Measurements from ENCODE around the gene MIER3.
A peak's percentile ranks its signal among the peaks of the same experiment; 100 is the strongest.
"Not testable (repeated sequence)": the region's sequence is repeated elsewhere in the genome, so short reads cannot be mapped to it uniquely, and the experiment has no call there.

The MIER3 gene, protein sequence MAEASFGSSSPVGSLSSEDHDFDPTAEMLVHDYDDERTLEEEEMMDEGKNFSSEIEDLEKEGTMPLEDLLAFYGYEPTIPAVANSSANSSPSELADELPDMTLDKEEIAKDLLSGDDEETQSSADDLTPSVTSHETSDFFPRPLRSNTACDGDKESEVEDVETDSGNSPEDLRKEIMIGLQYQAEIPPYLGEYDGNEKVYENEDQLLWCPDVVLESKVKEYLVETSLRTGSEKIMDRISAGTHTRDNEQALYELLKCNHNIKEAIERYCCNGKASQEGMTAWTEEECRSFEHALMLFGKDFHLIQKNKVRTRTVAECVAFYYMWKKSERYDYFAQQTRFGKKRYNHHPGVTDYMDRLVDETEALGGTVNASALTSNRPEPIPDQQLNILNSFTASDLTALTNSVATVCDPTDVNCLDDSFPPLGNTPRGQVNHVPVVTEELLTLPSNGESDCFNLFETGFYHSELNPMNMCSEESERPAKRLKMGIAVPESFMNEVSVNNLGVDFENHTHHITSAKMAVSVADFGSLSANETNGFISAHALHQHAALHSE

DNA sequence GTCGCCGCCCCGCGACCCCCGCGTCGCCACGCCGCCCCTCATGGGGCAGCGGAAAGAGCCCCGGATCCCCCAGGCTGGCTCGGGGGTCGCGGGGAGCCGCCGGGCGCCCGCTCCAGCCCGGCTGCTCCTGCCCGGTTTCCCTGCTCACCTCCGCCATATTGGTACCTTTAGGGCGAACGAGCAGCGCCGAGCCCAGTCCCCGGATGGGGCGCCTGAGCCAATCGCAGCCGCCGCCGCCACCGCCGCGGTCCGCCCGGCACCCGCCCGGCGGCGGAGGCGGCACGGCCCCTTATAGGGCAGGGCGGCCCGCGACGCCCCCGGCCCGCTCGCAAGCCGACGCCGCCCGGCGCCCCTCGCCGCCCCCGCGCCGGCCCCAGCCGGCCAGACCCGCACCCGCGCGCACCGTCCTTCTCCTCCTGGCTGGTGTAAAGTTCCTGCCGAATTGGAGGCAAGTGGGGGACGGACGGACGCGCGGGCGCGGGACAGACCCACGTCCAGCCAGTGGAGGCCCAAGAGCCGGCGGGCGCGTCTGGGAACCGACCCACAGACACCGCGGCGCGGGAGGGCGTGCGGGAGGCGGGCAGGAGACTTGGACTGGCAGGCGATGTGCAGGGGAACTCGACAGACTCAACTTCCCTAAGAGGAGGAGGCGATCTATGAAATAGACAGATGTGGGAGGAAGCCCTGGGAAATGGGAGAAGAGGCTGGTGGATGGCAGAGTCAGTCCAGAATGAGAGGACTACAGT is at the start of gene MIER3:
Gene MIER3, minus strand, starts transcription at position 178 of the 746 bp plus-strand sequence. Its CDS starts 21 bp downstream, at position 157.
- DNase-seq (ENCODE audit: low read depth in 2 of 2, low spot score in 1 of 2) = peak; percentile 47 to 57

DNA sequence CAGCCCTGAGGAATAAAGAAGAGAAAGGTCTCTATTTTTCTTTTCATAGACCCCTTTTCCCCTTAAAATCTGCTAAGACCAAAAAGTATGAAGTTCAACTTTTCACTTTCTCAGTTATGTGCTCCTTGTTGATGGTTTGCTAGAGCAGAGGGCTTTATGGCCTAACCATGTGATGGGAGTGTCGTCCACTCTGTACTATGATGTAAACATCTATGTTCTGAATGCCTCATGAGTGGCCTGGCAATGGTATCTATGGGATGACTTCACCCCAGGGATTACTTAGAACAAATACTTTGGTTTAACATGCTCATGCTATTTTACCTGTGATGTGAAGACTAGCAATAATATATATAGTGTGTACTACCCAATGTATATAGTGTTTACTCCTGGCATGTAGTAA is 43.7 kb upstream of the MIER3 start:
- DNase-seq (ENCODE audit: low read depth in 2 of 2, low spot score in 1 of 2) = no peak

DNA sequence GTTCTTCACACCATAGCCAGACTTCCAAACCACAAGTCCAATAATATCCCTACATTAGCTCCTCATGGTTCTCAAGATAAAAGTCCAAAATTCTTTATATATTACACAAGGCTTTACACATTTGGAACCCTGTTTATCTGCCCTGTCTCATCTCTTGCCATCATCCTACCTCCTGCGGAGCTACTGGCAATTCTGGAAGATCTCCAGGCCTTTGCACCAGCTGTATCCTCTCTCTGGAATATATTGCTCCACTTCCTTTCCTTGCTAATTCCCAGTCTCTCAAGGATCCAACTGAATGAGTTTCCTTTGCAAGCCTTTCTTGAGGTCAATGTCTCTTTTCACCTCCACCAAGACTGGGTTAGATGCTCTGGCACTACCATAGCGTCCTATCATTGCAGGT is 41.3 kb upstream of the MIER3 start:
- DNase-seq (ENCODE audit: low read depth in 2 of 2, low spot score in 1 of 2) = no peak

DNA sequence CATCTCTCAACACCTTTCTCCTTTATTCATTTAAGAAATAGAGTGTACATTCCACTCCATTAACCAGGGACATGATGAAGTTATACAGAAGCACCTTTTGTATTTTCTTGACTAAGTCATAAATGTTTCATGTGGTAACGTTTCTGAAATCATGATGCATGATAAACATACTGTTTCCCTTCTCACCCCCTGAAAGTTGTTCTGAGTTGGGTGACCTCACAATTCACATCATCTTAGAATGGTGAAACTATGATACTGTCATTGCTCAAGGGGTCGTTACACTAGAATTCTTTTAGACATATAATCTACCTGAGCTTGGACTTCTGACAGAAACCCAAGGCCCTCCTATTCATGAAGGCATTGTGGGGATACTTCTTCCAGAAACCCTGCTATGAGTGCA is 37.8 kb upstream of the MIER3 start:
- DNase-seq (ENCODE audit: low read depth in 2 of 2, low spot score in 1 of 2) = no peak

DNA sequence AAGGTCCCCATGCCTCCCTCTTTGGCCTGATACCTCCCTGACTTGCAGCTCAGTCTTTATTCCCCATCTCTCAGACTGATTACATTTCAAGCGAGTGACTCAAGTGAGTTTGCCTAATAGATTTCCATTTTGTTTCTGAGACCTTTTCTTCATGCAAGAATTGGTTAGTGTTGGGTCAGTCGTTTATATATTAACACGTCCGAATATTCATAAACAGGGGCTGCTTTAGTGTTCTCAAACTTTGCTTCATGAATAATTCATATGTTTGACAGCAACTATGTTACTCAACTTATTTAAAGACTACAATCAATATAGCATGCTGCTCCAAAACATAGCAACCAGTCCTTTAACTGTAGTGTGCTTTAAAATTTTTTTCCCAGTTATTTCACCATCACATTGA is 36.6 kb upstream of the MIER3 start:
- DNase-seq (ENCODE audit: low read depth in 2 of 2, low spot score in 1 of 2) = no peak

DNA sequence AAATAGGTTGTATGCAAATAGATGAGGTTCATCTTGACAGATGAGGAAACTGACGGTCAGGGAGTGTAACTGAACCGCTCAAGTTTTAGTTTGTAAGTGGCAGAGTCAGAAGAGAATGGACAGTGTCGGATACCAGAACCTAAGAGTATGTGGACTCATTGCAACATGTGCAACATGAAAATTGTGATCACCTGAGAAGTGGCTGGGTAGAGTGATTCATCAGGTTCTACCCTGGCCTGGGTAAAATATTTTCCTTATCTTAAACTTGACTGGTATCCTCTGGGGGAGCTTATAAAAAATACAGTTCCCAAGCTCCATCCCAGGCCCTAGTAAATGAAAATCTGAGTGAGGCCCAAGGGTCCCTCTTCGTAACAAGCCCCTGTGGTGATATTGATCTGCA is 35.2 kb upstream of the MIER3 start:
- no peak for DNase-seq (ENCODE audit: low read depth in 2 of 2, low spot score in 1 of 2)

DNA sequence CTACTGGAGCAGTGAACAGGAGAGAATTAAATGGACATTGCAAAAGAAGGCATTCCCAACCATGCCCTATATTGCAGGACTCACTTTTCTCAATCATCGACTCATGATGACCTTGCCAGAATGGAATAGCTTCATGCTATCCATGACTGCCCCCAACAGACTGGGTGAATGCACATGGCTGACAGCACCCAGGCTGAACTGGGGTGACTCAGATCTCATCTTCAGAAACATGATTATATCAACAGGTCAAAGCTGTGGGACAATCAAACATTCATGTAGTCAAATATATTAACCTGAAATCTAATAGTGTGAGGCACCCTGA is 34.7 kb upstream of the MIER3 start:
- no peak for DNase-seq (ENCODE audit: low read depth in 2 of 2, low spot score in 1 of 2)

DNA sequence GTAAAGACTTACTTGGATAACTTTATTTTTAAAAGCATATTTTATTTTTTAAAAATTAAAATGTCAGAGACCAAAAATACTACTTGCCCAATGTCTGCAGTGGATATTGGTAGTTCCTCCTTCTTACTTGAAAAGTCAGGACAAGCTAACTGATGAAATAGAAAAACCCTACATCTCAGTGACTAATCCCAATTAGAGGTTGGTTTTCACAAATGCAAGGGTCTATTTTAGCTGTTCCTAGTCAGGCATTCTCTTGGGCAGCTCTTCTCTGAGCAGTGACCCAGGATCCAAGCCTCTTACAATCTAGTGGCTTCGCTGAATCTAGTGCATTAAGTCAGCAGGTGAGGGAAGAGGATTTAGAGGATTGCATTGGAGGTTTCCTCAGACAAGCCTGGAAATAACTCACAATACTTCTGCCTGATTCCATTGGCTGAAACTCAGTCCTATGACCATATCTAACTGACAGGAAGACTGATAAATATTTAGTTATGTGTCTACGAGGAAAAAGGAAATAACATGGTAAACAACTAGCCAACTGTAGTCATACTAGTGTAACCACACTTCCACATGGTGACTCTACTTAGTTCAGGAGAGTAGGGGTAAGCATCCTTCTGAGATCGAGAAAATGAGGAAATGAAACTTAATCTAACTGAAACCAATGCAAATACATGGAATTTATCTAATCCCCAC is 34.2 kb upstream of the MIER3 start:
- no peak for DNase-seq (ENCODE audit: low read depth in 2 of 2, low spot score in 1 of 2)

DNA sequence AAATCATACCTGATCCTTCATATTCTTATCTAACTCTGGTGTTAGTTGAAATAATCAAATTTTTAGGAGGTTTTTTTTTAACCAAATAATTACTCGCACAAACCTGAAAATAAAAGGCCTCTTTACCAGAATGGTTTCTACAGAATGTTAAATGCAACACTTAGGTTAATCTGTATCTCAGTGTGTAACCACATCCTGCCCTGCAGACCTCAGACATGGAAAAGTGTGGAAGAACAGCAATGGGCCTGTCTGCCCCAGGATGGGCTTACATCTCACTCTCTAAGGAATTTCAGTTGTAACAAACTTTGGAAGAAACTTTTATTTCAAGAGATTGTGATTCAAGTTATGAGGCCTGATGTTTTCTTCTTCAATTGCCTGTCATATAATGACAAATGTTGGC is 32.5 kb upstream of the MIER3 start:
- DNase-seq (ENCODE audit: low read depth in 2 of 2, low spot score in 1 of 2) = no peak

DNA sequence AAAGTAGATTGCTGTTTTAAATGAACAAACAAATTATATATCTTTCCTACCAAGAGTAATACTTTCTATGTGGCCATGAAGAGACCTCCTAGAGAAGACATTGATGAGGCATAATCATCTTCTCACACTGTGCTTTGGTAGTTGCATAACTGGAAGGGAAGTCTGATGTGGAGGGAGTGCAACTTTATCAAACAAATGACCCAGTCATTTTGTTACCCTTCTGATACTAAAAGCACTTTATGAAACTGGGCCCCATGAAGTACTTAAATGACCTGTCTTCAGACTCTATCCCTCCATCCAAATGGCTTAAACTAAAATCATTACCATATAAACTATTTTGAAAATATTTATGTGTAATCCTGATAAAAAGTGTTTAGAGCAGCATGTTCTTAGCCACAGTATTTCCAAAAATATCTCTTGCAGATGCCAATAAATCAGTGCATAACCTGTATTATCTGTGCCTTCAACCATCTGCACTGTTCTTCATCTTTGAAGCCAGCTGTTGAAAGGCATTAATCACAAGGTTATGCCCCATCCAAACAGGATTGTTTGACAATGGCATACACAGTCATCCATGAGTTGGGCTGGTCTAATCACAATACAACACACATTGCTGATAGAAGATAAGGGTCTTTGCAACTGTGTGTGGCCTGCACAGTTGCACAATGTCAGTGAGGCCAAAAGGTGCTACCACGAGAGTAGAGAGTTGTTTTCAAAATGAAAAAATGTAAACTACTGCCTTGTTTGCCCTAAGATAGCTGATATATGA is 31.9 kb upstream of the MIER3 start:
- DNase-seq (ENCODE audit: low read depth in 2 of 2, low spot score in 1 of 2) = no peak

DNA sequence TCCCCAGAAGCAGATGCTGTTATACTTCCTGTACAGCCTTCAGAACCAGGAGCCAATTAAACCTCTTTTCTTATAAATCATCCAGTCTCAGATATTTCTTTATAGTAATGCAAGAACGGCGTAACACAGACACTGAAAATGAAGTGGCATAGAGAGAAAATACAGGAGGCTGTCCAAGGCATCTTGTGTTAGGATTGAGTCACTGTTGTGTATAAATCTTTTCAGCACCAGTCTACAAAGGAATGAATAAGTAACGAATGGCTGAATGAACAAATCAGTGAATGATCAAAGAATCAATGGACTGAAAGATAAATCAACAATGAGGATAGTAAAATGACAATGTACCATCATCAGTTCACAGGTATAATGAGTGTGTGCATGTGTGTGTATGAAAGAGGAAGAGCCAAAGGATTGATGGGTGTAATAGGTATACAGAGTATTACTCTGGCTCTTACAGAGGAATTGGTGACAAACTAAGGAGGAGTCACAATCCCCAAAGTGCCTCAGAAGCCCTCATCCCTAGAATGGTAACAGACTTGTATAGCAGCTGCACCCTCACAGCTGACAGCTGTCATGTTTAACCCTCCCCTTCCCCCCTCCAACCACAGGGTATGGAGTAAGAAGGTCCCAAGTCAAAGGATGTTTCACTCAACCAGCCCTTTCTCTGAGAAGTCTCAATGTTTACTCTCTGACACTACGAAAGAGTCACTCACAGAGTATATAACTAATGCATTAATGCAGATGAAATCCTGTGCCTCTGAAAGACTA is 29.8 kb upstream of the MIER3 start:
- DNase-seq (ENCODE audit: low read depth in 2 of 2, low spot score in 1 of 2) = no peak

DNA sequence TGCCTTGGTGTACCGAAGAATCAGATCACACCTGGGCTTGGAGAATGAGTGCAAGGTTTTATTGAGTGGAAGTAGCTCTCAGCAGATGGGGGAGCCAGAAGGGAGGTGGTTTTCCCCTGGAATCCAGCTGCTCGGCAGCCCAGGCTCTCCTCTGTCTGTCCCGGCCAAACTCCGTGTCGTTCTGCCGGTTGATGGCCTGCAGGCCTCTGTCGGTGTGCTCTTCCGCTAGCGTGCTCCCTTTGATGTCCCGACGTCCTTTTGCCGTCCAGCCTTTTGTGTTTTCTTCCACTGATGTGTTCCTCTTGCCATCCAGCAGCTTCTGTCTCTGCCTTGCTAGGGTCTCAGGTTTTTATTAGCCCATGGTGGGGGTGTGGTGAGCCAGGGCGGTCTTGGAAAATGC is 28.0 kb upstream of the MIER3 start:
- DNase-seq (ENCODE audit: low read depth in 2 of 2, low spot score in 1 of 2) = no peak

DNA sequence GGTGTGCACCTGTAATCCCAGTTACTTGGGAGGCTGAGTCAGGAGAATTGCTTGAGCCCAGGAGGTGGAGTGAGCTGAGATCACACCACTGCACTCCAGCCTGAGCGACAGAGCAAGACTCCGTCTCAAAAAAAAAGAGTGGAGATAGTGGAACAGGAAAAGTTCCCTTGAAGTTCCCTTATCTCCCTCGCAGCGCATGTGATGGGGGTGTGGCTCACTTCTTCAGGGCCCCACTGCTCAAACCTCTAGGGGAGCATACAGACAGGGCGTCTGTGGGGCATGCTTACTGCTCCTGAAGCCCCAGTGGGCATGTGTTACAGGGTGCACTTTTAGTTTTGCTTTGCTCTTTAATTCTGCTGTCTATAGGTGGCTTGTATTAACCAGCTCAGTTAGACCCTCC is 27.6 kb upstream of the MIER3 start:
- not testable (repeated sequence) for DNase-seq (ENCODE audit: low read depth in 2 of 2, low spot score in 1 of 2)

DNA sequence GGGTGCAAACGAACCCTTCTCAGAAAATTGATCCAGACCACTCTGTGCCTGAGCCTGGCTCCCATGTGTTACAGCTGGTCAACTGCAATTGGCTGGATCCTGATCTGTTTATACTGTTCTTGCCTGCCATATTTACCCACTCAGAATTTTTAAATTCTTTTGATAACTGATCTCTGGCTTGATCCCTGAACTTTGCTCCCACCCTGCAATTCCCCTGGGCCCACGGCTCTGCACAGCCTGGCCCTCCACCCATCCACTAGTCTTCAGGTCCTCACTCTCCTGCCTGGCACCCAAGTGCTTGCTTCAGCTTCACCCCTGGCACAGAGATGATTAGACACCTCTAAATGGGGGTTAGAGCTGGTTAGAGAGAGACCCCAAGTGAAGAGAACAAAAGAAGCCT is 25.9 kb upstream of the MIER3 start:
- no peak for DNase-seq (ENCODE audit: low read depth in 2 of 2, low spot score in 1 of 2)

DNA sequence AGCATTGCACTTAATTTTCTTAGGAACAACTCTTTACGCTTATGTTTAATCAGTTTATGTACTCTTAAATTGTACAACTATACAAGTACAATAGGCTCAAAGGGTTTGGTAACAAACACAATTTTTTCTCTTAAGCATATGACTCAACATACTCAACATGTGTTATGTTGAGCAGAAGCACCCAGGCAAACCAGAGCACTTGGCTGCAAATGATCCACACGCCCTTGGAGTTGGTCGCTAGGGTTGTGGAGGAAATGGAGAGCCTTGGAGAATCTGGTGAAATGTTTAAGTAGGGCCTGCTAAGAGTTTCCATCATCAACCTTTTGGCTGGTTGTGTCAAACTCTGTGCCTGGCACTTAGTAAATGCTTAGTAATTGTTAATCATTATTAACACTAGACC is 25.1 kb upstream of the MIER3 start:
- no peak for DNase-seq (ENCODE audit: low read depth in 2 of 2, low spot score in 1 of 2)

DNA sequence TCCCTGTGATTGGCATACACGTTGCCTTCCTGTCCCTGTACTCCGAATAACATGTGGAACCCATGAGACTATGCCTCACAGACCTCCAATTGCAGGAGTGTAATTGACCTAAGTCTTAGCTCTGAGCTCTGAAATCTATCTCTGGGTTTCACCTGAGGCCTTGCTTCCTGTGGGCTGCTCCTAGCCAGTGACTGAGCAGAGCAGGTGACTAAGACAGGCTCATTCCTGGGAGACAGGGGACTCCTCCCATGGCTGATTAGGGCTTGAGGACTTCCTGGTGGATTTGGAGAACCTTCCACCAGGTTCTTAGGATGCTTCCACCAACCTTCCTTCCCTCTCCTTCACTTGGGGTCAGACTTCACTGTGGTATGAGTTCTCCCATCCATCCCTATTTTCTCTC is 22.3 kb upstream of the MIER3 start:
- DNase-seq (ENCODE audit: low read depth in 2 of 2, low spot score in 1 of 2) = no peak

DNA sequence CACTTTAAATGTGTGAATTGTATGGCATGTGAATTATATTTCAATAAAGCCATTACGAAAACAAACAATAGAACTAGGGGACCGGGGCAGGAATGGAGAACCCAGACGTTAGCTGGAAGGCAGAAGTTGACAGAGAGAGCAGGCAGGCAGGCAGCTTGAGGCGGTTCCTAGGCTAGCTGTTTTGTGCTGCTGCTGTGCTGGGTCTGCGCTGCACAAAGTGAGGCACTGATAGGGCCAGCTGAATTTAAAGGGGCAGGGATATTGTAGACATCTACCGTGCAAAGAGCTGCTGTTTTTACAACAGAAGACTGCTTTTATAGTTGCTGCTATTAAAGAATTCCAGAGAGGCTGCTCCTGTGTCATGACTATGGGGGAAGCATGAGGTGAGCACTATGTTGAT is 21.6 kb upstream of the MIER3 start:
- no peak for DNase-seq (ENCODE audit: low read depth in 2 of 2, low spot score in 1 of 2)

DNA sequence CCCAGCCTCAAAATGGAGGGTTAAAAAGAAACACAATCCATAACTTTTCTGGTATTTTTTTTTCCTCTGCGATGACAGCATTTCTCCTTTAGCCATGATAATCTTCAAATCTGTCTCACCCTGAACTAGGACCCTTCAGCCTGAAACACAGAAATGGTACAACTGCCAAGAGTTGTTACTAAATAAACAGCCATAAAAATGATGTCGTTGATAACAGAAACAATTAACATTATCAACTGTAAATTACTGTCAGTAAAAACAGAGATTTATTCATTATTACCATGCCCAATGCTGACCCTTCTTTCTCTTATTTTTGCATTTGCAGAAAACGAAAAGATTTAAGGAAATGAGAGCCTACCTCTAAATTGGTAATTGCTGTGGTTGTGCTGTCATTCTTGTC is 19.4 kb upstream of the MIER3 start:
- DNase-seq (ENCODE audit: low read depth in 2 of 2, low spot score in 1 of 2) = no peak

DNA sequence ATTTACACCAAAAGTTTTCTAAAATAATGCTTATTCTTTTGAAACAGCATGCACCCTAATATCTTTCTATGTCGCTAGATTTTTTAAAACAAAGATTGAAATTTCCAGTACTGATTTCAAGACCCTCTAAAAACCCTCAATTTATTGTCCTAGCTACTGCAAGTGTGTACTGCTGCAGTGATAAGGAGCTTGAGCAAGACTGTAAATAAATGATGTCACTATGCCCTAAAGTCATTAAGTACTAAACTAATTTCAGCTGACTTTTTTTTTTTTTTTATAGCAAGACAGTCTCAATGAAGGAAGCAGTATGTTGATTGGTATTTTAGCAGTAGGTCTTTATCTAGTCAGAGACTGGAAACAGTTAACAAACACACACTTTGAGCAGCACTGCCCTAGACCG is 12.2 kb upstream of the MIER3 start:
- no peak for DNase-seq (ENCODE audit: low read depth in 2 of 2, low spot score in 1 of 2)

DNA sequence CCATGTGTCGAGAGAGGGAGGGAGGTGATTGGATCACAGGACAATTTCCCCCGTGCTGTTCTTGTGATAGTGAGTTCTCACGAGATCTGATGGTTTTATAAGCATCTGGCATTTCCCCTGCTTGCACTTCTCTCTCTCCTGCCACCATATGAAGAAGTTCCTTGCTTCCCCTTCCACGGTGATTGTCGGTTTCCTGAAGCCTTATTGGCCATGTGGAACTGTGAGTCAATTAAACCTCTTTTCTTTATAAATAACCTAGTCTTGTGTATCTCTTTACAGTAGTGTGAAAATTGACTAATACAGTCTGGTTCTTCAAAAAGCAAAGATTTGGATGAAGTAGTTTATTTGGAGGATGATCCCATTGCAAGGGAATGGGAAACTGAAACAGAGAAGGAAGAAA is 11.3 kb upstream of the MIER3 start:
- DNase-seq (ENCODE audit: low read depth in 2 of 2, low spot score in 1 of 2) = no peak

Data from stimulated activated CD8-positive, alpha-beta memory T cell treated with anti-CD3 and anti-CD28 coated beads, Interleukin-4, amount 100 ng/mL, for 1 hour (primary cell).